Fibroblast of gingiva (primary cell): ENCODE data around the gene EHD3.
A peak's percentile ranks its signal among the peaks of the same experiment; 100 is the strongest.

Experiments
- DNase-seq: peaks from one replicate; pipeline ENCODE4 v3.0.0-alpha.2; 2011; ENCODE audit warnings: low read depth

EHD3 gene

GRCh38 chr2:31237348-31238017 is 3.5 kb downstream of the EHD3 start:
- no peak for DNase-seq

- DNase-seq: no peak
Observed at GRCh38 chr2:31238126-31238905, 4.4 kb downstream of the EHD3 start.

GRCh38 chr2:31238906-31239592 is 5.1 kb downstream of the EHD3 start:
- DNase-seq: no peak

- DNase-seq: peak; percentile 58
Observed at GRCh38 chr2:31239593-31240177, 5.7 kb downstream of the EHD3 start.

GRCh38 chr2:31240381-31241365 is 6.7 kb downstream of the EHD3 start:
- no peak for DNase-seq

- DNase-seq: no peak
Observed at GRCh38 chr2:31241625-31242270, 7.8 kb downstream of the EHD3 start.

GRCh38 chr2:31243053-31243452 is 9.1 kb downstream of the EHD3 start:
- DNase-seq: no peak

GRCh38 chr2:31244101-31244500 is 10.1 kb downstream of the EHD3 start:
- no peak for DNase-seq

GRCh38 chr2:31246184-31246852 is 12.4 kb downstream of the EHD3 start:
- no peak for DNase-seq

- DNase-seq: no peak
Observed at GRCh38 chr2:31247711-31248110, 13.8 kb downstream of the EHD3 start.

GRCh38 chr2:31248139-31248538 is 14.2 kb downstream of the EHD3 start:
- no peak for DNase-seq

GRCh38 chr2:31249009-31249690 is 15.2 kb downstream of the EHD3 start:
- no peak for DNase-seq

- no peak for DNase-seq
Observed at GRCh38 chr2:31251018-31251417, 17.1 kb downstream of the EHD3 start.

GRCh38 chr2:31251851-31252250 is 17.9 kb downstream of the EHD3 start:
- DNase-seq: no peak

GRCh38 chr2:31253356-31254131 is 19.6 kb downstream of the EHD3 start:
- no peak for DNase-seq

- DNase-seq: no peak
Observed at GRCh38 chr2:31254237-31255203, 20.6 kb downstream of the EHD3 start.

GRCh38 chr2:31255911-31256571 is 22.1 kb downstream of the EHD3 start:
- no peak for DNase-seq
